ENCODE results near the gene KLHL1. TPM values are rescaled to one million over a fixed set of nuclear protein-coding genes. Genes with fewer than 3 reads are reported as not detected.

The KLHL1 gene
- total RNA-seq, 4 donors from 2014 or later, result not detected

- intact Hi-C loops (cut with DNase I; ENCODE audit: low total_unique reads), result no loop called here
- no peak overlapping the region for H3K27ac ChIP-seq
- no peak overlapping the region for H3K4me3 ChIP-seq
- DNase-seq (no peak), ATAC-seq (no peak)
- in situ Hi-C loops (cut with MboI; ENCODE audit: low sequenced_read_pairs in 4 of 4), result no loop called here
- TF ChIP-seq CTCF (IDR thresholded peaks at IDR 0.05 in 4 of 5, conservative IDR thresholded peaks at IDR 0.05 in 1 of 5) (no peak), POLR2A (IDR thresholded peaks at IDR 0.05) (no peak)
- H3K4me1 ChIP-seq, result no peaks in the 10 kb centered on the region
- H3K9me3 ChIP-seq, result no peaks in the 10 kb centered on the region
- H3K27me3 ChIP-seq, result no peaks in the 10 kb centered on the region
- no peaks in the 10 kb centered on the region for H3K36me3 ChIP-seq
Observed at GRCh38 chr13:70027551-70027950, 80.7 kb downstream of the KLHL1 start.

GRCh38 chr13:70023516-70023915 is 84.7 kb downstream of the KLHL1 start:
- in situ Hi-C loops (cut with MboI; ENCODE audit: low sequenced_read_pairs in 4 of 4), result no loop called here
- no peaks in the 10 kb centered on the region for H3K9me3 ChIP-seq
- no peak for TF ChIP-seq POLR2A (IDR thresholded peaks at IDR 0.05)
- TF ChIP-seq CTCF (IDR thresholded peaks at IDR 0.05 in 4 of 5, conservative IDR thresholded peaks at IDR 0.05 in 1 of 5), result no peak
- intact Hi-C loops (cut with DNase I; ENCODE audit: low total_unique reads), result no loop called here
- DNase-seq (no peak), ATAC-seq (no peak)
- no peaks in the 10 kb centered on the region for H3K4me1 ChIP-seq
- H3K36me3 ChIP-seq, result no peaks in the 10 kb centered on the region
- H3K4me3 ChIP-seq, result no peak overlapping the region
- no peak overlapping the region for H3K27ac ChIP-seq
- no peaks in the 10 kb centered on the region for H3K27me3 ChIP-seq

GRCh38 chr13:70022646-70023045 is 85.6 kb downstream of the KLHL1 start:
- ATAC-seq (no peak), DNase-seq (no peak)
- TF ChIP-seq CTCF (IDR thresholded peaks at IDR 0.05 in 4 of 5, conservative IDR thresholded peaks at IDR 0.05 in 1 of 5), result no peak
- no peak for TF ChIP-seq POLR2A (IDR thresholded peaks at IDR 0.05)
- no peak overlapping the region for H3K4me3 ChIP-seq
- in situ Hi-C loops (cut with MboI; ENCODE audit: low sequenced_read_pairs in 4 of 4) (no loop called here), intact Hi-C loops (cut with DNase I; ENCODE audit: low total_unique reads) (no loop called here)
- no peaks in the 10 kb centered on the region for H3K36me3 ChIP-seq
- no peaks in the 10 kb centered on the region for H3K9me3 ChIP-seq
- H3K4me1 ChIP-seq, result no peaks in the 10 kb centered on the region
- no peaks in the 10 kb centered on the region for H3K27me3 ChIP-seq
- H3K27ac ChIP-seq, result no peak overlapping the region

- Histone ChIP-seq H3K4me3 (no peak overlapping the region), H3K9me3 (no peaks in the 10 kb centered on the region), H3K36me3 (no peaks in the 10 kb centered on the region), H3K27me3 (no peaks in the 10 kb centered on the region), H3K27ac (no peak overlapping the region), H3K4me1 (no peaks in the 10 kb centered on the region)
- TF ChIP-seq CTCF (IDR thresholded peaks at IDR 0.05 in 4 of 5, conservative IDR thresholded peaks at IDR 0.05 in 1 of 5) (no peak), POLR2A (IDR thresholded peaks at IDR 0.05) (no peak)
- in situ Hi-C loops (cut with MboI; ENCODE audit: low sequenced_read_pairs in 4 of 4), result no loop called here
- DNase-seq (no peak), ATAC-seq (no peak)
- intact Hi-C loops (cut with DNase I; ENCODE audit: low total_unique reads), result no loop called here
Observed at GRCh38 chr13:70016116-70016515, 92.1 kb downstream of the KLHL1 start.

- no peak for DNase-seq
- no peak overlapping the region for H3K4me3 ChIP-seq
- H3K9me3 ChIP-seq, result no peaks in the 10 kb centered on the region
- TF ChIP-seq POLR2A (IDR thresholded peaks at IDR 0.05) (no peak), CTCF (IDR thresholded peaks at IDR 0.05 in 4 of 5, conservative IDR thresholded peaks at IDR 0.05 in 1 of 5) (no peak)
- no peaks in the 10 kb centered on the region for H3K4me1 ChIP-seq
- intact Hi-C loops (cut with DNase I; ENCODE audit: low total_unique reads), result no loop called here
- no peak overlapping the region for H3K27ac ChIP-seq
- no peaks in the 10 kb centered on the region for H3K36me3 ChIP-seq
- no peak for ATAC-seq
- in situ Hi-C loops (cut with MboI; ENCODE audit: low sequenced_read_pairs in 4 of 4), result no loop called here
- no peaks in the 10 kb centered on the region for H3K27me3 ChIP-seq
Observed at GRCh38 chr13:70014337-70014736, 93.9 kb downstream of the KLHL1 start.
